H1 (cell line): ENCODE data around the gene BTBD9.

Experiments
- SIN3A ChIP-seq, 2 experiments: IDR thresholded peaks in 1 of 2; conservative IDR thresholded peaks in 1 of 2; 2 replicates each; pipeline ENCODE4 v1.6.1; 2011 to 2012; ENCODE audit warnings: low read length in 2 of 2, improper control_type of control experiment in 1 of 2, low read depth in 1 of 2, mild to moderate bottlenecking in 1 of 2
- TAF1 ChIP-seq: IDR thresholded peaks from 2 replicates; pipeline ENCODE4 v1.6.1; 2011; ENCODE audit warnings: mild to moderate bottlenecking, low read depth, low read length

DNA sequence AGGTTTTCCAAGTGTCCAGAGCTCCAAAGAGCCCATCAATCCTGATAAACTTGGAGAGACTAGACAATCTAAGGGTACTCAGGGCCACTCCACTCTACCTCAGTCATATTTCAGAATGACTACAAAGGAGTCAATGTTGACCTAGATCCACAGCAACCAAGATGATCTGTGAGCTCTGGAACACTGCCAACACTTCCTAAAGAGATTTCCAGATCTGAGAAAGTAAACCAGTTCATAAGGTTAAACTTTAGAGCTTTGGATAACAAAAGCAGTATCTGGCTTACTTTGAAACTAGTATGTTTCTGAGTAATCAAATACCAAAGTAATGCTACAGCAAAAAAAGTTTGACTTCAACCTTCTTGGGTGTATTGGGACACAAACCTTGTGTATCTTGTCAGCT, 122.7 kb downstream of the BTBD9 start:
- TF ChIP-seq SIN3A (conservative IDR thresholded peaks at IDR 0.05 in 1 of 2, IDR thresholded peaks at IDR 0.05 in 1 of 2; ENCODE audit: low read depth in 1 of 2, low read length in 2 of 2) (no peak), TAF1 (no peak)
